GM13977 (cell line): ENCODE results near the gene OR13C4.
"Not testable (repeated sequence)": the region's sequence is repeated elsewhere in the genome, so short reads cannot be mapped to it uniquely, and the experiment has no call there.

Source experiments
- DNase-seq: peaks from one replicate; pipeline ENCODE4 v3.0.0; 2012; ENCODE audit warnings: low spot score
- CTCF ChIP-seq: IDR thresholded peaks from 2 replicates; pipeline ENCODE4 v1.5.1; 2012; ENCODE audit warnings: mild to moderate bottlenecking, control low read depth; ENCODE audit not compliant: insufficient read depth; ENCODE audit errors: extremely low read depth, missing control alignments
- in situ Hi-C: fragments of 300-500 bp; cut with MboI; formaldehyde crosslinking; loops from one replicate; pipeline ENCODE4 v1.12.0; 2022; ENCODE audit warnings: low sequenced_read_pairs, low pct_unique_long_range_greater_than_20kb, mixed read lengths, inconsistent platforms; ENCODE audit not compliant: unreplicated experiment

The OR13C4 gene

GRCh38 chr9:104555521-104555920, 28.5 kb upstream of the OR13C4 start:
- no peak for TF ChIP-seq CTCF
- DNase-seq: no peak
- in situ Hi-C loops: no loop called here

- in situ Hi-C loops: no loop called here
- DNase-seq: no peak
These were observed 26.3 kb upstream of the OR13C4 start for GRCh38 chr9:104553261-104553660.

GRCh38 chr9:104544644-104545043, 17.6 kb upstream of the OR13C4 start:
- in situ Hi-C loops: no loop called here
- TF ChIP-seq CTCF: no peak
- DNase-seq: no peak

More at GRCh38 chr9:104553261-104553660, 26.3 kb upstream of the OR13C4 start:
- TF ChIP-seq CTCF: no peak

- in situ Hi-C loops: no loop called here
- no peak for DNase-seq
These were observed 12.3 kb upstream of the OR13C4 start for GRCh38 chr9:104539275-104539674.

GRCh38 chr9:104536756-104537155, 9.7 kb upstream of the OR13C4 start, which contains the start of gene OR13C3:
OR13C3 (minus strand) TSS chr9:104536856; CDS start chr9:104536723, 133 bp downstream.
- no peak for TF ChIP-seq CTCF
- in situ Hi-C loops: no loop called here
- no peak for DNase-seq

More at GRCh38 chr9:104539275-104539674, 12.3 kb upstream of the OR13C4 start:
- no peak for TF ChIP-seq CTCF

GRCh38 chr9:104520241-104520640, 6.8 kb downstream of the OR13C4 start:
- DNase-seq, in situ Hi-C loops: not testable (repeated sequence)

- in situ Hi-C loops: no loop called here
- no peak for DNase-seq
- no peak for TF ChIP-seq CTCF
These were observed 12.1 kb downstream of the OR13C4 start for GRCh38 chr9:104514901-104515300.
